Astrocyte of the spinal cord (primary cell): ENCODE results near the gene KRT78.

Source experiments
- DNase-seq: peaks from one replicate; pipeline ENCODE4 v3.0.0; 2011; ENCODE audit warnings: low read depth, low spot score
- H3K4me3 ChIP-seq: 2 replicates; pipeline ENCODE4 v1.5.1; 2011; ENCODE audit warnings: low read depth, mild to moderate bottlenecking, low read length, moderate library complexity
- in situ Hi-C: cut with HindIII; loops from 2 replicates; pipeline ENCODE4 v1.10.0; 2017; ENCODE audit warnings: low sequenced_read_pairs
- TF ChIP-seq, protein P1 (sequence below): IDR thresholded peaks from 2 replicates; pipeline ENCODE4 v1.5.1; 2012; ENCODE audit warnings: low read depth, mild to moderate bottlenecking, low read length, inconsistent platforms

The KRT78 gene

DNA sequence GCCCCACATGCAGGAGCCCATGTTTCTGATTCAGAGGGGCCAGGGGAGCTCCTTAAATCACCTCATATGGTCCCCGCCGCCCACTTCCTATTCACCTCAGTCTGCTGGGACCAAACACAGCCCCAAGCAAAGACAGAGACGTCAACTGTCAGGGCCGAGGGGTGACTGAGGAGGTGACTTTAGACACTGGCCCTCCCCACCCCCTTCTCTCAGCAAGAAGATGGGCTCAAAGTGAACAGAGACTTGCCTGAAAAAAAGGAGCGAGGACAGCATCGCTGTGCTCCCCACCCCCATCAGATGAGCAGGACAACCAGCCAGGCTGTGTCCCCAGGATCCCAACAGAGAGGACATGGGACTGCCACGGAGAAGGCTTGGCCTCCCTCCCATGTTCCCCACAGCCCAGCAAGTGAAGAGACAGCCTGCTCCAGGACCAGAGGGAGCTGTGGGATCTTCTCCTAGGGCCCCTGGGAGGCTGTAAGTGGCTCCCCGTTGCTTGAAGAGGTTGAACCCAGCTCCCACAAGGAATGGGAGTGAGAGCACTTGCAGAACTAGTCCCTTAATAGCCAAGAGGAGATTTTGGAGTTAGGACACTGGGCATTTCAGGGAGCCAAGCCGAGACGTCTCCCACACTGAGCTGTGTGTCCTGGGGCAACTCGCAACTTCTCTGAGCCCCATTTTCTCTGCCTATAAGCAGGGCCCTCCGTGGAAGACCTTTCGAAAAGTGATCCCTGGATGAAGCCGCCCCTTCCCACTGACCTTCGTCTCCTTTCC is 13.3 kb downstream of the KRT78 start:
- H3K4me3 ChIP-seq: no peak overlapping the region
- TF ChIP-seq, protein P1, sequence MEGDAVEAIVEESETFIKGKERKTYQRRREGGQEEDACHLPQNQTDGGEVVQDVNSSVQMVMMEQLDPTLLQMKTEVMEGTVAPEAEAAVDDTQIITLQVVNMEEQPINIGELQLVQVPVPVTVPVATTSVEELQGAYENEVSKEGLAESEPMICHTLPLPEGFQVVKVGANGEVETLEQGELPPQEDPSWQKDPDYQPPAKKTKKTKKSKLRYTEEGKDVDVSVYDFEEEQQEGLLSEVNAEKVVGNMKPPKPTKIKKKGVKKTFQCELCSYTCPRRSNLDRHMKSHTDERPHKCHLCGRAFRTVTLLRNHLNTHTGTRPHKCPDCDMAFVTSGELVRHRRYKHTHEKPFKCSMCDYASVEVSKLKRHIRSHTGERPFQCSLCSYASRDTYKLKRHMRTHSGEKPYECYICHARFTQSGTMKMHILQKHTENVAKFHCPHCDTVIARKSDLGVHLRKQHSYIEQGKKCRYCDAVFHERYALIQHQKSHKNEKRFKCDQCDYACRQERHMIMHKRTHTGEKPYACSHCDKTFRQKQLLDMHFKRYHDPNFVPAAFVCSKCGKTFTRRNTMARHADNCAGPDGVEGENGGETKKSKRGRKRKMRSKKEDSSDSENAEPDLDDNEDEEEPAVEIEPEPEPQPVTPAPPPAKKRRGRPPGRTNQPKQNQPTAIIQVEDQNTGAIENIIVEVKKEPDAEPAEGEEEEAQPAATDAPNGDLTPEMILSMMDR: no peak
- DNase-seq: no peak
- in situ Hi-C loops: no loop called here

DNA sequence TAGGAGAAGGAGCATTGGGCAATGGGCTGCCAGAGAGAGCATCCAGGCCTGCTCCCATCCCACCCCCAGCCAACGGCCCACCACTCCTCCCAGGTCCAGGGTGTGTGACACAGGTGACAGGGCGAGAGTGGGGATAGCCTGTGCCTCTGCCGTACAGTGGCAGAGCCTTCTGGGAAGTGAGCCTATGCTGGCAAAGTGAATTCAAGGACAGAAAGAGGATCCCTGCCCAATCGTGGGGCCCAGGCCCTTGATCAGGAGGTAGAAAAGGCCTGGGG is 14.1 kb downstream of the KRT78 start:
- DNase-seq: no peak
- TF ChIP-seq, protein P1: no peak
- H3K4me3 ChIP-seq: no peak overlapping the region
- in situ Hi-C loops: no loop called here

DNA sequence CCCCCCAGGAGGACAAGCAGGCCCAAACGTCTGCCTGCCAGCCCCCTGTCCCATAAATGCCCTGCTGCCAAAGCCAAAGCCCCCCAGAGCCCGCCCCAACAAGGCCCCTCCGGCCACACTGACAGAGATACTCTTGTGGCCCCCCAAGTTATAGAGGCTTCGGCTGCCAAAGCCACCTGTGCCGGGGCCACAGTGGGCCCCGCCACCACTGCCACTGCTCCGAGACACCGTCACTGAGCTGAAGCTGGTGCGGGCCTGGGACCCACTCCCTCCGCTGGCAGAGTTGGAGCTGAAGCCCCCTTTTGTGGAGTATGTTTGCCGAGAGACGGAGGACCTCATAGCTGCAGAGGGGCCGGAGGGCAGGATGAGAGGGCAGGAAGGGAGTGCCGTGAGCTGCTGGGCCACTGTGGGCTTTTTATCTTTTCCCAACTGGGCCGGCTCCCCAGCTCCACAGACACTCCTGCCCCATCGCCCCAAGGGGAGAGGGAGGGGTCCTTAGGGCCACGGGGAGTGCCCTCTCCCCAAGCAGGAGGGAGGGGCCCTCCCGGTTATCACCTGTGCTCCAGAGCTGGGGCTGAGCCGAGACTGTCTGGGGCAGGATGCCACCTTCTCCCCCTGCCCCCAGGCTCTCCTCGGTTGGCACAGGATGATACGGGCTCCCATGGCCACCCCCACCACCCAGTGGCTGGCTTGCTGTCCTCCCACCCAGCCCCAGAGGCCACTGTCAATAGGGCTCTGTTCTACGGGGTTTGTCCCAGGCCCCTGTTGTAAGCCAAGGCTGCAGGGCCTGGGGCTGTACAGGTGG is 14.7 kb downstream of the KRT78 start, which contains the start of gene KRT79:
Gene KRT79, minus strand, starts transcription at position 390 of the 805 bp plus-strand sequence. Its CDS starts 51 bp downstream, at position 339.
- in situ Hi-C loops: no loop called here
- DNase-seq: no peak
- TF ChIP-seq, protein P1: no peak
- no peak within 1 kb of the TSS for H3K4me3 ChIP-seq

DNA sequence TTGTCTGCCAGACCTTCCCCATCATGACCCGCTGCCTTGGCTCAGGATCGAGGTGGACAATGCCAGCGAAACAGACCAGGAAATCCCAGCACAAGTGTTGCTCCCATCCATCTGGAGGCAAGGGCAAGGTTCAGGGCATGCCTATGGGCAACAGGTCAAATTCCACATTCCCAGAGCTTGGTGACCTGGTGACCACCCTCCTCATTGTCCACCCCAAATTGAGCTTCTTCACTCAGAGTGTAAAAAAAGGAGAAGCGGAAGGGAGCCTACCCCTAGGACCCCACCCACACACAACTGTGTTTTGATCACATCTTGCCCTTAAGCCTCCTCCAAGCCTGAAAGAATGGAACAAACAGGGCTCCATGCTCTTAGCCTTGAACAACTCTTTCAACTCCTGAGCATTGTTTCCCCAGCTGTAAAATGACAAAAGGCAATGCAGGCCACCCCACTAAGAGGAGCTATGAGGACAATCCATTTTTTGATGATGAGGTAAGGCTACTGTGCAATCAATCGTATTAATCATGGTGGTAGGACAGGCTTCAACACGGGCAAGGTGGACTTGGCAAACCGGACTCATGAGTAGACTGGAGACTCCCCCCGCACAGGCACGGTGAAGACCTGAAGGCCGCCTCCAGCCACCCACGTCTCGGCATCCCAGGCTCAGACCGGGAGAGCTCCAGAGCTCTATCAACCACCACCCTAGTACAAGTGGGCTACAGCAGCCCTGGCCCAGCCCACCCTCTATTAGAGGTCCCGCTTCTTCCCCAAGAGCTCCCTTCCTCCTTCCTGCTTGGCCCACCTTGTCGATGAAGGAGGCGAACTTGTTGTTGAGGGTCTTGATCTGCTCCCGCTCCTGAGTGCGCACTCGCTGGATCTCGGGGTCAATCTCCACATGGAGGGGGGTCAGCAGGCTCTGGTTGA is 15.5 kb downstream of the KRT78 start:
- TF ChIP-seq, protein P1: no peak
- H3K4me3 ChIP-seq: no peak overlapping the region
- in situ Hi-C loops: no loop called here
- DNase-seq: no peak

DNA sequence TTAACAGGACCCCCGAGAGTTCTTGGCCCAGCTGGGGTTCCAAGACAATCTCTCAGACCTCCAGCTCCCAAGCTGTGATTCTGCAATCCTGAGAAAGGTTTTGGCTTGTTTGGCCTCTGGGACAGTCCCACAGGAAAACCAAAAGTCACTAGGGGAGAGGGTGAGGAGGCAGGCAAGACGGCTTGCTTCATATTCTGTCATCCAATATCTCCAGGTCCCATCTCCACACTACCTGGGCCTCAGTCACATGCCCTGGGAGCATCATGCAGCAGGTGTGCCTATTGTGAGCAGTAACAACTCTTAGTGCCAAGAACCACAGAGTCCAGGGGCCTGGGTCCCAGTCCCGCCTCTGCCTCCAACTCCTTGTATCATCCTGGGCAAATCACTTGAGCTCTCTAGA is 16.3 kb downstream of the KRT78 start:
- no peak overlapping the region for H3K4me3 ChIP-seq
- no peak for DNase-seq
- TF ChIP-seq, protein P1: no peak
- in situ Hi-C loops: no loop called here

DNA sequence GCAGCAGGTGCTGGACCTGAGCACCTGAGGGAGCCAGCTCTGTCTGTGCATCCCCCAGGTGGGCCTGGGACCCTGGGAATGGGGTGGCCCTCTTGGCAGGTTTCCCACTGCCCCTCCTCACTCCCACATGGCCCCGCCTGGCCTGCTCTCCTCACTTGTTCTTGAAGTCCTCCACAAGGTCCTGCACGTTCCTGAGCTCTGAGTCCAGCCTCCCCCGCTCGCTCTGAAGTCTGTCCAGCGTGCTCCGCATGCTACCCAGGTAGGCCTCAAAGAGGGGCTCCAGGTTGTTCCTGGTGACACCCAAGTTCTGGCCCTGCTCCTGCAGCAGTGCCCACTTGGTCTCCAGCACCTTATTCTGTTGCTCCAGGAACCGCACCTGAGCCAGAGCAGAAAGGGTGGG is 17.5 kb downstream of the KRT78 start:
- in situ Hi-C loops: no loop called here
- TF ChIP-seq, protein P1: no peak
- DNase-seq: no peak
- no peak overlapping the region for H3K4me3 ChIP-seq
